Thyroid gland (tissue), 4 donors: ENCODE measurements around the gene SPOUT1. TPM values are rescaled to one million over a fixed set of nuclear protein-coding genes. Genes with fewer than 3 reads are reported as not detected.
A peak's percentile ranks its signal among the peaks of the same experiment; 100 is the strongest.

Source experiments
- DNase-seq, 2 donors: peaks; one replicate each; pipeline ENCODE4 v3.0.0-alpha.2; 2019
- H3K27ac ChIP-seq, 3 donors: fragments of 200-600 bp; sonication (generic); 1 replicate in 2 of 3; 2 replicates in 1 of 3; pipeline ENCODE4 v1.5.1; 2016 to 2019; ENCODE audit warnings: mild to moderate bottlenecking in 1 of 3, moderate library complexity in 1 of 3
- H3K27me3 ChIP-seq: fragments of 200-600 bp; sonication (generic); one replicate; pipeline ENCODE4 v1.5.1; 2019
- H3K36me3 ChIP-seq, 2 donors: fragments of 200-600 bp; sonication (generic); one replicate each; pipeline ENCODE4 v1.5.1; 2016 to 2019
- H3K4me1 ChIP-seq, 2 donors: fragments of 200-600 bp; sonication (generic); one replicate each; pipeline ENCODE4 v1.5.1; 2017 to 2019
- H3K4me3 ChIP-seq, 3 donors: fragments of 200-600 bp; sonication (generic); replicated peaks in 1 of 3; 1 replicate in 2 of 3; 2 replicates in 1 of 3; pipeline ENCODE4 v1.5.1; 2016; ENCODE audit warnings: mild to moderate bottlenecking in 1 of 3
- H3K9me3 ChIP-seq: fragments of 200-600 bp; sonication (generic); one replicate; pipeline ENCODE4 v1.5.1; 2017
- POLR2A ChIP-seq, 2 donors: fragments of 450-650 bp; IDR thresholded peaks; one replicate each; pipeline ENCODE4 v1.6.1; 2017; ENCODE audit warnings: antibody characterized with exemption in 2 of 2, mild to moderate bottlenecking in 2 of 2, moderate library complexity in 1 of 2
- WGBS, 2 donors: methylation state at CpG; one replicate each; pipeline ENCODE4 v1.1.5; 2017; 5-methylcytosine and 5-hydroxymethylcytosine counted together
- intact Hi-C: fragments of 100-400 bp; cut with DNase I; formaldehyde crosslinking; loops from one replicate; pipeline ENCODE4 v1.15.1; 2023
- total RNA-seq, 4 donors: library from RNA; depleted of rRNA; stranded (reverse); fragments of >200 nt; gene quantifications; one replicate each; pipeline ENCODE4 v1.2.3, GENCODE V29; 2016
- TF ChIP-seq, protein P1 (sequence below), 6 experiments: fragments of 200-600 bp in 3 of 6; fragments of 450-650 bp in 3 of 6; sonication (generic) in 3 of 6; IDR thresholded peaks; one replicate each; pipeline ENCODE4 v1.5.1; 2016 to 2019; ENCODE audit warnings: antibody characterized with exemption in 6 of 6, mild to moderate bottlenecking in 2 of 6, inconsistent platforms in 1 of 6, moderate library complexity in 1 of 6

The SPOUT1 gene
- total RNA-seq, 4 donors from 2014 or later: 16.7 to 38.4 (median 27.4) TPM

DNA sequence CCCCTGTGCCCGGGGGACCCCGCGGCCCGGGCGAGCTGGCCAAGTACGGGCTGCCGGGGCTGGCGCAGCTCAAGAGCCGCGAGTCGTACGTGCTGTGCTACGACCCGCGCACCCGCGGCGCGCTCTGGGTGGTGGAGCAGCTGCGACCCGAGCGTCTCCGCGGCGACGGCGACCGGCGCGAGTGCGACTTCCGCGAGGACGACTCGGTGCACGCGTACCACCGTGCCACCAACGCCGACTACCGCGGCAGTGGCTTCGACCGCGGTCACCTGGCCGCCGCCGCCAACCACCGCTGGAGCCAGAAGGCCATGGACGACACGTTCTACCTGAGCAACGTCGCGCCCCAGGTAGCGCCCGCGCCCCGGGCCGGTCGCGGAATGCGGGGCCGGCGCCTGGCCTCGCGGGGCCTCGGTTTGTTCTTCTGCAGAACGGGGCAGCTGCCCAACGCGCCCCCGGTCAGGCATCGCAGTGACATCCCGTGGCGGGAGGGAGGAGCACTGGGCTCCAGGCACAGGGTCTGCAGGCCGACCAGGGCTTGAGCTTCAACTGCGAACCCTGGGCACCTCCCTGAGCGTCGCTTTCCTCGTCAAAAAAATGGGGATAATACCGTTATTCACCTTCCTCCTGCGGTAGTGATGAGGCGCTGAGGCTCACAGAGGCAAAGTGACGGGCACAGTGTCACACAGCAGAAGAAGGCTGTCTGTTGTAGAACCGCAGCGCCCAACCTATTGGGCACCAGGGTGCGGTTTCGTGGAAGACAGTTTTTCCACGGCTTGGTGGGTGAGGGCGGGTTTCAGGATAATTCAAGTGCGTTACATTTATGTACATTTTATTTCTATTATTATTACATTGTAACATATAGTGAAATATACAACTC, 10.5 kb downstream of the SPOUT1 start:
- 43 to 76% methylated on average over 8 to 24 of the region's 90 CpGs for WGBS, 2 donors
- DNase-seq: peak; percentile 53 to 56
- peak overlapping the region; percentile 24 to 54 (median 24) for H3K4me3 ChIP-seq
- peak overlapping the region in 1 of 3 donors; percentile 36 for H3K27ac ChIP-seq
- H3K4me1 ChIP-seq: peaks cover 9% of the 10 kb centered on the region in 2 donors
- TF ChIP-seq POLR2A (IDR thresholded peaks at IDR 0.05): no peak
- TF ChIP-seq, protein P1, sequence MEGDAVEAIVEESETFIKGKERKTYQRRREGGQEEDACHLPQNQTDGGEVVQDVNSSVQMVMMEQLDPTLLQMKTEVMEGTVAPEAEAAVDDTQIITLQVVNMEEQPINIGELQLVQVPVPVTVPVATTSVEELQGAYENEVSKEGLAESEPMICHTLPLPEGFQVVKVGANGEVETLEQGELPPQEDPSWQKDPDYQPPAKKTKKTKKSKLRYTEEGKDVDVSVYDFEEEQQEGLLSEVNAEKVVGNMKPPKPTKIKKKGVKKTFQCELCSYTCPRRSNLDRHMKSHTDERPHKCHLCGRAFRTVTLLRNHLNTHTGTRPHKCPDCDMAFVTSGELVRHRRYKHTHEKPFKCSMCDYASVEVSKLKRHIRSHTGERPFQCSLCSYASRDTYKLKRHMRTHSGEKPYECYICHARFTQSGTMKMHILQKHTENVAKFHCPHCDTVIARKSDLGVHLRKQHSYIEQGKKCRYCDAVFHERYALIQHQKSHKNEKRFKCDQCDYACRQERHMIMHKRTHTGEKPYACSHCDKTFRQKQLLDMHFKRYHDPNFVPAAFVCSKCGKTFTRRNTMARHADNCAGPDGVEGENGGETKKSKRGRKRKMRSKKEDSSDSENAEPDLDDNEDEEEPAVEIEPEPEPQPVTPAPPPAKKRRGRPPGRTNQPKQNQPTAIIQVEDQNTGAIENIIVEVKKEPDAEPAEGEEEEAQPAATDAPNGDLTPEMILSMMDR (IDR thresholded peaks at IDR 0.05): no peak
- H3K27me3 ChIP-seq: no peaks in the 10 kb centered on the region
- intact Hi-C loops: no loop called here
- H3K36me3 ChIP-seq: peaks cover 11 to 13% of the 10 kb centered on the region in 2 donors
- no peaks in the 10 kb centered on the region for H3K9me3 ChIP-seq

DNA sequence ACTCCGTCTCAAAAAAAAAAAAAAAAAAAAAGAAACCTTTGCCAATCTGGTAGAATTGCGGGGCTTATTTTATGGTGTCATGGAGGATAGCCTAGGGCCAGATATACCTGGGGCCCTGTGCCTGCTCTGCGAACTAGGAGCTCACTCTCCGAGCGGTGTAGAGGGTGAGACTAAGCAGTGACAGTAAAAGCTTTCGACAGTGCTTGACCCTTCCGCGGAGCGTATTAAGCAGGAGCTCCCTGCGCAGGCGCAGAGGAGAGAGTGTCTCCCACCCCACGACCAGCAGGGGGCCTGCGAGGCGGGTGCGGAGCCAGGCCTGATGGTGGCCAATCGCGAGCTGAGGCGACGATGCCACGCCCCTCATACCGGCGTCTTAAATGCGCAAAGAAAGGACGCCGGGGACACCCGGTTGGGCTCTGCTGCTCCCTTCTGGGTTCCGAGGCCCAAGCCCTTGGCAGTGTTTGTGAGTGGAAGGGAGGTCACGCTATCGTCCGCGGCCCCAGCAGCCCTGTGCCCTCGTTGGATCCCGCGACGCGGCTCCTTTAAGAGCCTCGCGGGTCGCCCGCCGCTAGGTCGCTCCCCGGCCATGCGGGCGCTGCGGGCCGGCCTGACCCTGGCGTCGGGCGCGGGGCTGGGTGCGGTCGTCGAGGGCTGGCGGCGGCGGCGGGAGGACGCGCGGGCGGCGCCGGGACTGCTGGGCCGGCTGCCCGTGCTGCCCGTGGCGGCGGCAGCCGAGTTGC, 11.3 kb downstream of the SPOUT1 start, which contains the start of gene ENDOG:
Gene ENDOG (plus strand): TSS at position 402 of the 740 bp plus-strand sequence. CDS start 185 bp downstream, at position 587.
- peak within 1 kb of the TSS in 1 of 3 donors; percentile 68 for H3K27ac ChIP-seq
- TF ChIP-seq, protein P1 (IDR thresholded peaks at IDR 0.05): peak; percentile 92 to 99 (median 98)
- peak in 1 of 2 donors; percentile 97 for TF ChIP-seq POLR2A (IDR thresholded peaks at IDR 0.05)
- H3K36me3 ChIP-seq: peaks cover 8 to 13% of the 10 kb centered on the region in 2 donors
- H3K4me1 ChIP-seq: peaks cover 9% of the 10 kb centered on the region in 2 donors
- peak; percentile 98 to 99 for DNase-seq
- intact Hi-C loops: no loop called here
- peak within 1 kb of the TSS; percentile 24 to 54 (median 24) for H3K4me3 ChIP-seq
- H3K9me3 ChIP-seq: no peaks in the 10 kb centered on the region
- 0 to 1% methylated on average over 10 to 45 of the region's 70 CpGs for WGBS, 2 donors
- H3K27me3 ChIP-seq: no peaks in the 10 kb centered on the region

DNA sequence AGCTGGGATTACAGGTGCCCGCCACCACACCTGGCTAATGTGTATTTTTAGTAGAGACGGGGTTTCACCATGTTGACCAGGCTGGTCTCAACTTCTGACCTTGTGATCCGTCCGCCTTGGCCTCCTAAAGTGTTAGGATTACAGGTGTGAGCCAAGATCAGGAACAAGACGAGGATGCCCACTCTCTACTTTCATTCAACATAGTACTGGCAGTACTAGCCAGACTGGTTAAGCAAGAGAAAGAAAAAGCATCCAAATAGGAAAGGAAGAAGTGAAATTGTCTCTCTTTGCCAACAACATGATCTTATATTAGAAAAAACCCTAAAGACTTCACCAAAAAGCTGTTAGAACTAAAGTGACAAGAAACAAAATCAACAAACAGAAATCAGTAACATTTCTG, 18.7 kb downstream of the SPOUT1 start:
- Histone ChIP-seq H3K9me3 (no peaks in the 10 kb centered on the region), H3K4me1 (no peaks in the 10 kb centered on the region), H3K36me3 (peaks cover 18 to 20% of the 10 kb centered on the region in 2 donors), H3K27ac (no peak overlapping the region), H3K27me3 (no peaks in the 10 kb centered on the region), H3K4me3 (no peak overlapping the region)
- TF ChIP-seq, protein P1 (IDR thresholded peaks at IDR 0.05): no peak
- no peak for TF ChIP-seq POLR2A (IDR thresholded peaks at IDR 0.05)
- intact Hi-C loops: no loop called here
- no peak for DNase-seq
- 78 to 81% methylated on average over 5 of the region's 5 CpGs for WGBS, 2 donors

DNA sequence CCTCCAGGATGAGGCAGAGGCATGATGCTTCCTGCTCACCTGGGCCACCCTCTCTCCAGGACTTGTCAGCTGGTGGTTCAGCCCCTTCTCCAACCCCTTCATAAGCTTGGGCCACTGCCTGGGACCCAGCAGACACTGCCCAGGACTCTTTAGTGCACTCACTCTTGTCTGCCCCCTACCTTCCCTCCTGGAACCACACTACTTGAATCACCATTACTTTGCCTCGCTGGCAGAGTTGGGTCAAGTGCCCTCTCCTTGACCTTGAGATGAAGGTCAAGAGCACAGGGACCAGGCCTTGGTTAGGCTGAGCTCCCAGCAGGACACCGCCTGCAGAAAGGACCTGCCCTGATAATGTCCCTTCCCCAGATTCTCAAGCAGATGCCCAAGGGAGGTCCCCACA, 19.8 kb downstream of the SPOUT1 start:
- H3K36me3 ChIP-seq: peaks cover 24 to 27% of the 10 kb centered on the region in 2 donors
- H3K4me1 ChIP-seq: no peaks in the 10 kb centered on the region
- 56 to 67% methylated on average over 2 of the region's 2 CpGs for WGBS, 2 donors
- intact Hi-C loops: no loop called here
- DNase-seq: no peak
- no peaks in the 10 kb centered on the region for H3K27me3 ChIP-seq
- no peak overlapping the region for H3K27ac ChIP-seq
- no peak overlapping the region for H3K4me3 ChIP-seq
- TF ChIP-seq, protein P1 (IDR thresholded peaks at IDR 0.05): no peak
- TF ChIP-seq POLR2A (IDR thresholded peaks at IDR 0.05): no peak
- H3K9me3 ChIP-seq: no peaks in the 10 kb centered on the region
